HG03469 (cell line): ENCODE results near the gene WDR1.
"Not testable (repeated sequence)": the region's sequence is repeated elsewhere in the genome, so short reads cannot be mapped to it uniquely, and the experiment has no call there.

ENCODE experiments used
- ATAC-seq: cut with Tn5 transposase; IDR thresholded peaks from one replicate; pipeline ENCODE4 v1.9.1; 2021; ENCODE audit warnings: mild to moderate bottlenecking, moderate library complexity, moderate number of reproducible peaks; ENCODE audit not compliant: unreplicated experiment

Gene WDR1

DNA sequence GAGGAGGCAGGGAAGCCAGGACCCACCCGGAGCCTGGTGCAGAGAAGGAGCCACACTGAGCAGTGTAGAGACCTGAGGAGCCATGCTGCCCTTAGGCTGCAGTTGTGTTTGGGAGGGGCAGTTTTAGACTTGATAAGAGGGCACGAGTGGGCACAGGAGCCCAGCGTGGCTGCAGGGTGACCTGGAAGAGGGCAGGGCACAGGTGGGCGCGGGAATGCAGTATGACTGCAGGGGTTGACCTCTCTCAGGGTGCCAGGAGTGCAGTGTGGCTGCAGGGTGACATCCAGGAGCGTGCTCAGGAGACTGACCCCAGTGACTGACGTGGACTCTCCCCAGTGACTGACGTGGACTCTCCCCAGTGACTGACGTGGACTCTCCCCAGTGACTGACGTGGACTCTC, 14.6 kb upstream of the WDR1 start:
- ATAC-seq, result no peak

DNA sequence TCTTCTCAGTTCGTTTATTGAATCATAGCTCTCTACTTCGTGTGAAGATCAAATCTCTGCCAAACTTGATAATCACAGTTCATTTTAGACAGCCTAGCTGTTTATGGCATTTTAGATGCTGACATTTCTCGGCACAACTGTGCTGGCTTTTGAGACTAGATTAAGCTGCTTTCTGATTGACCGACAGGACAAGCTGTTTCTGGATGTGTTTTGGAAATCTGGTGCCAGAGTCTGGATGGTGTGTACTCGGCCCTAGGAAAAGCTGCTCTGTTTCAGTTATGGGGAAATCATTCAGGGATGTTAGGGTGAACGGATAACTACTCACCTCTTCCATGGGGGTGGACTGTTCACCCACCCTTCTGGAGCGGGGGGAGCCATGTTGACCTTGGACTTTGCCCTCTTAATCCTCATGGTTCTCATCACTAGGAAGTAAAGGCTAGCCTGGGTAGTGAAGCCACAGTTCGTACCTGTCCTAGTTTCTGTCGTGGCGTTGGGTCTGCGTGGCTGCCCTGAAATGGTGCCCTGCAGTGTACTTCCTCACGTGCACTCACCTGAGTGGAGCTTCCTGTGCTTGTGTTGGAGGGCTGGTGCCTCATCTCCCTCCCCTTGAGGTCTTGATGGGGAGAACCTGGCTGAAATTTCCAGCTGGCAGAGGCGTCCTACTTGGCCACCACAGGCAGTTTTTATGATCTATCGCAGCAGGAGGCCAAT, 13.7 kb upstream of the WDR1 start:
- ATAC-seq, result no peak

DNA sequence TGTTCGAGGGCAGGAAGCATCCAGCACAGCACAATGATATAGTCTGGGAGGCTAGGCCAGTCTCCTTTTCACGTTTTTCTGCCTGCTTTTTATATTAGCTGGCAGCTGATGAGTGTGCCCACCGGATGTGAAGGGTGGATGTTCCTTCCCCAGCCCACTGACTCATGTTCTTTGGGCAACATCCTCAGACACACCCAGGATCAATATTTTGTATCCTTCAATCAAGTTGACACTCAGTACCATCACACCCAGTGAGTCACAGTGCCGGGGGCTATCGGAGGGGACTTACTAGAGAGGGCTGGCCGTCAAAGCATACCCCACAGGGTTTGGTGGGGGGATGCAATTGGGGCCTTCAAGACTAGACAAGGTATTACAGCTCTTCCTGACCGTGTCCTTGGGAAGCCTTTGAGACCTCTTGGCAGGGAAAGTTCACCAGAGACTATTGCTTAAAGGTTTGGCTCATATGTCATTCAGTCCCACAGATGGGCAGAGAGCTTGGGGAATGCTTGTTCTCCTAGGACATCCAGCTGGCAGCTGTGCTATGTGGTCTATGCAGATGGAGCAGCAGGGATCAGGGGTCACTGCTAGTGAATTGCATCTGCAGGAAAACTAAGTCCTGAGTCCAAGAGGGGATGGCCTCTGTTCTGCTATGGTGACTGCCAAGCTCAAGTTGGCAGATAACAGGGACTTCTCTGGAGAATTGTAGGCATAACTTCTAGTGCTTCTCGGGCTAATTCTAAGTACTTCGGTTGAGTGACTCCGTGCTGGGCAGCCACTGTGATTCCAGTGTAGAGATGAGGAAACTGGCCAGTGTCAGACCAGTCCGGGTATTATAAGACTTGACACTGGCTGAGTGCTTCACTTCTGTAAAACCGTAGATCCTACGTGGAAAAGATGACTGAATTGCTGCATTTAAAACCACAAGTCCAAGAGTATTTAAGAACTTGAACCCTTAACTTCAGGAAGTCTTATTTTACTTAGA, 12.9 kb upstream of the WDR1 start:
- no peak for ATAC-seq

DNA sequence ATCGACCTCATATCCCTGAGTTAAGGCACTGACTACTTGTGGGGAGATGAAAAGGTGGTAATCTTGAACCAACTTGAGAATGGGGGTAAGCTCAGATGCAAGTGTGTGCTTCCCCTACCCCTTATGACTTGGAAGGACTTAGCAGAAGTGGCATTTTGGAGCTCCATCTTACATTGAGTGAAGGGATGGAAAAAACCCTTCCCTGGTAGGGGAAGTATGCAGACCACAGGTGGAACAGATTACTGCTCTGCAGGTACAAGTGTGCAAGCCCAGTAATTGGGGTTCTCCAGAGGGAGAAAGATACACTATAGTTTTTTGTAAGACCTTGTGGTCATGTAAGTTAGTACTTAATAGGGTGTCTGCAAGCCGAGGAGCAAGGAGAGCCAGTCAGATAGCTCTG, 12.2 kb upstream of the WDR1 start:
- ATAC-seq, result no peak

DNA sequence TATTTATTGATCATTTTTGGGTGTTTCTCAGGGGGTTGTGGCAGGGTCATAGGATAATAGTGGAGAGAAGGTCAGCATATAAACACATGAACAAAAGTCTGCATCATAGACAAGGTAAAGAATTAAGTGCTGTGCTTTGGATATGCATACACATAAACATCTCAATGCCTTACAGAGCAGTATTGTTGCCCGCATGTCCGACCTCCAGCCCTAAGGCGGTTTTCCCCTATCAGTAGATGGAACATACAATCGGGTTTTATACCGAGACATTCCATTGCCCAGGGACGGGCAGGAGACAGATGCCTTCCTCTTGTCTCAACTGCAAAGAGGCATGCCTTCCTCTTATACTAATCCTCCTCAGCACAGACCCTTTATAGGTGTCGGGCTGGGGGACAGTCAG, 10.9 kb upstream of the WDR1 start:
- ATAC-seq, result not testable (repeated sequence)

DNA sequence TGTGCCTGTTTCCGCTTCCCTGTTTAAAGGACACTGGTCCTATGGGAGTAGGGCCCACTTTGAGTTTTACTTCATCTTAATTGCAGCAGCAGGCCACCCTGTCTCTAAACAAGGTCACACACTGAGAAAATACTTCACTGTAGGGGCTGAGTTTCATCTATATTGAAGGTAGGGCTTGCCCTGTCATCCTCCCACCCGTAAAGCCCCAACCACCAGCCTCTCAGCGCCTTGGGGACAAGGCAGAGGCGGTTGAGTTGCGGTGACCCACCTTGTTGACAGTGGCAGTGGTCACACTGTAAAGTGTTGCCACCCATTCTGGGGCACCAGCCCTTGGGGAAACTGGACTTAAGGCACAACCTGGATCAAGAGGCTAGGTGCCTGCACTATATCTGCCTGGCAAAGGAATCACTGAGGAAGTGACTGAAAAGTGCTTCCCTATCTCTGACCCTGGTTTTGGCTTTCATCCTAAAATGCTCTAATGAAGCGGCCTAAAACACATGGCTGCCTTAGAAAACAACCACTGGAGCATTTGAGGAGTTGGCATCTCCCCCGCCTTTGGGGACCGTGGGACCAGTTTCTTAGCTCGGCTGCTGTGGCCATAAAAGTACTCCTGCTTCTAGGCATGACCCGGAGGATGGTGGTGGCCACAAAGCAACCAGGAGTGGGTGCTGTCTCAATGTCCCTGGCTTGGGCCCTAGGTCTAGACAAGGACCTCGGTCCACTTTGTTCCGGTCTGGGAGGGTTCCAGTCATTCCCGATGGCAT, 7.8 kb upstream of the WDR1 start:
- no peak for ATAC-seq

DNA sequence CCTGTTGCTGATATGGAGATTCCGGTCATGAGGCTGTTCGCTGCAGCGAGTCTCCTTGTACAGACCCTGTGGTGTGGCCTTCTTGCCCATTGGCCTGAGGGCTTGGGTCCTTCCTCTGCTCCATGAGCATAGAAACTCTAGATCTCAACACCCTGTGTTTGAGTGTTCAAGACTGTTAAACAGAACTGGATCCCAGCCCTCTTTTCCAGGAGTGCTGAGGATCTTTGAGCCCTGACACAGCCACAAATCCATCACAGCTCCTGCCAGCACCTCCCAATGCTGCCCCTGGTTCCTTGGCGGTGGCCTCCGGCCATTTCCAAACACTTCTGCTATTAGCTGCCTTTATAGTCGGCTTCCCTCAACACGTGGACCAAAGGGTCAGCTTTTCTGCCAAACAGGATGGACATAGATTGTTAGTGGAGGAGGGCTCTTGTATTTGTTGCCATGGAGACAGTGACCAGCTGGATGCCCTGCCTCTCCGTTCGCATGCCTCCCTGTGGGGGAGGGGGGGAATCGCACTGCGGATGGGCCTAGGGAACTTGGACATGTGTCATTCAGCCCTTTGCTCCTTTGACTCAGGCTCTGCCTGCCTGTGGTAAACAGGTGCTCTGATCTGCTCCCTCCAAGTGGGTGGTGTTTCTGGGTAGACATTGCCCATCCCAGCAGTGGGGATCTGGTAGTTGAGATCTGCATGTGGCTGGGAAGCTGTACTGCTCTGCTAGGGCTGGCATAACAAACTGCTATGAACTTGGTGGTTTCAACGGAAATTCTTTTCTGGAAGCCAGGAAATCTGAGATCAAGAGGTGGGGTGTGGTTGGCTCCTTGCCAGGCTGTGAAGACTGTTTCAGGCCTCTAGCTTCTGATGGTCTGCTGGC, 6.9 kb upstream of the WDR1 start:
- no peak for ATAC-seq

DNA sequence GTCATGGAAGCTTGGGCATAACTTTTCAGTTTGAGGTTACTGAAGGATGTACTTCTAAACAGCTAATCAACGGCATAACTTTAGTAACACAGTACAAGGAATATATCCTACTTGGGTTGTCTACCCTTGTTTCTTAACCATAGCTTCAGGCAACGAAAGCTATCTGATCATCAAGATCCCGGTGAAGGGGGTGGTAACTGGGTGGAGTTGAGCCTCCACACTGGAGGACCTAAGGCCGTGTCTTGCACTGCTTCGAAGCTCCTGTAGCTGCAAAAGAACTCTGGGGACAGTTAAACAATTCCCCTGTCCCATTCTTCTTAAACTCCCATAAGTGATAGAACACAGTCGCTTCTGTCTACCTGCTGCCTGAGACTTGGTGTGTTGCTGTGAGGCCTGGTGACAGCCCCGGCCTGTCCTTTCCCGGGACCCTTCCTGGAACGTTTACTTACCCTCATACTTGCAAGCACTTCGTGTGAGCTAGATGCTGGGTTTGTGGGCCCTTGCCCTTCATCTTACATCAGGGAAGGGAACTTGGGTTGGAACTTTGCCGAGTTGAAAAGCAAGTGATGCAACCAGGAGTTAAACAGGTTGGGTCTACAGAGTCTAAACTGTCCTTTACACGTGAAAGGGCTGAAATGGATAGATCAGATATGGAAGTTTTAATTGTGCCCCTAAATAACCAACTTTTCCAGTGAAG, 5.8 kb upstream of the WDR1 start:
- ATAC-seq, result no peak

DNA sequence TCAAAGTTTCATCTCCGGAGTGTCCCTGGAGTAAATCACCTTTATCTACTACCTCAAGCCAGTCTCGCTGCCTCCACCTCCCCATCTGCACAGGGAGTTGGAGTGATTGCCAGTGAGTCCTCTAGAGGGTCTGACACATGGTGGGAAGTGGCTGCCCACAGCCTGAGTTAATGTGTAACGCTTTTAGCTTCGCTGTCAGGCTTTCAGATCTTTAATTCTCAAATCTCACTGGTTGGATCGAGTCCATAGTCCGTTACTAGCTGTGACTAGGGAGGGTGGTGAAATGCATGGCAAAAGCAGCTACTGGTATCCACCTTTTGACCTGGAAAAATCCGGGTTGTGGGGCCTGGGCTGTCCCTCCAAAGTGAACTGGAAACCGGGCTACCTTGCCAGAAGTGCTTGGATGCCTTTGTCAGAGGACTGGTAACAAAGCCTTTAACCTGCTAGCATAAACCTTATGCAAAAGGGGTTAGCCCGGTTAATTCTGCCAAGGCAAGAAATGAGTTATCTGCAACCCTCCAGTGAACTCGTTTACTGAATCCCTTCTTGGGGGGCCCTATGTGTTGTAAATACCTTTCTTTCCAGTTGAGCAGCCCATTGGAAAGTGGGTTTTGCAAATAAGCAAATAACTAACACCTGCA, 5.1 kb upstream of the WDR1 start:
- no peak for ATAC-seq

DNA sequence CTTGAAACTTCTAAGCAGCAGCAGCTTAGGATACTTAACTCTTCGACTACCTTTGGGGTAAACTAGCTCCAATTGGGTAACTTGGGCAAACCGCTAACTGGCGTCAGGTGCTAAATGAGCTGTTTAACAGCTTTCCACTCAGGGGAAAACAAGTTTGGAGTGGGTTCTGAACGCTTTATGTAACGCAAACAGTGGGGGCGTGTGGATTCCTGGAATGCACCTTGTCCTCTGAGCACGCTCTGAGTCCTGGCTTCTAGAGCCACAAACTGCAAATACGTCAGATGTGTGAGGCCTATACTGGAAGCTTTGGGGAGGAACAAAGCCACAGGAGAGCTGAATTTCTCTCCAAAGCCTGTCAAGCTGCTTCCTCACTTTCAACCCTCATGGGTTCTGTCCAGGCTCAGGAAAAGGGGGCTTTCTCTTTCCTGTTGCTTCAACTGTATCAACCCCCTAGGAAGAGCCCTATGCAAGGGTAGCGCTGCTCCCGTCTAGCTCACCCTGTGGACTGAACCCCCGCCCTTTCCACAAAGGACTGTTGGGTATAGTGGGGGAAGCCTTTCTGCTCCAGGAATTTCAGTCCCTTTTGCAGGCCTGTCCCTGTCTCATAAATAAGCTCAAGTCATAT, 4.5 kb upstream of the WDR1 start:
- no peak for ATAC-seq

DNA sequence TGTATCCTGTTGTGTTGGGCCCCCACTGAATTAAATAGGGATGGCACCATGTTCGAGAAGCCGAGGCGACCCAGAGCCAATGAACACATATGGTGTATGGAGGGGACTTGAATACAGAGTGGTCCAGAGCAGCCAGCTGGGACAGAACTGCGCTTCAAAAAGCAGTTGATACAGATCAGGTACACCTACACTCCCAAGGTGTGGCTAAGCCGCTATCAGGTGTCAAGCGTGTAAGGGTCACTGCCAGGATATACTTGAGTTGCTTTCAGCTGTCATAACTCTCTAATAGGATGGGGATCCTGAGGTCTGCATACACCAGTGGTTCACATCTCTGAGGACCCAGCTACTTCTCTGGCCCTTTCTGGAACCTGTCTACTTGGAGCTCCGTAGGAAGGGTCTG, 3.2 kb upstream of the WDR1 start:
- no peak for ATAC-seq

DNA sequence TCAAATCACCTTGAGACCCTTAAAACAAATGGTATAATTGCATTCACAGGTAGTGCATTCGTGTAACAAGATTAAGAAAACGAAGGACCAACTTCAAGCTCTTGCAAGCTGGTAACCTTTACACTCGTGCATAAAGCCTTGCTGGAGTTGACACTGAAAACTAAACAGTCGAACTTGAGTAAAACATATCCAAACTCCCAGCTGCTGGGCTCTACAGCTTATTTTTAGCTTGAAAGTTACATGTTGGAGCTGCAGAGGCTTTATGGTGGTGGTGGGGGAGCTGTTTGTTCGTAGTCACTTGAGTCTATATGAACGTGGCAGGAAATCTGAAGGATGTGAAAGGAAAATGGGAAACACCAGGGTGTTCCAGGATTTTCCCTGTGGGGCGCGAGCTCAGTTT, 2.7 kb upstream of the WDR1 start:
- ATAC-seq, result no peak

DNA sequence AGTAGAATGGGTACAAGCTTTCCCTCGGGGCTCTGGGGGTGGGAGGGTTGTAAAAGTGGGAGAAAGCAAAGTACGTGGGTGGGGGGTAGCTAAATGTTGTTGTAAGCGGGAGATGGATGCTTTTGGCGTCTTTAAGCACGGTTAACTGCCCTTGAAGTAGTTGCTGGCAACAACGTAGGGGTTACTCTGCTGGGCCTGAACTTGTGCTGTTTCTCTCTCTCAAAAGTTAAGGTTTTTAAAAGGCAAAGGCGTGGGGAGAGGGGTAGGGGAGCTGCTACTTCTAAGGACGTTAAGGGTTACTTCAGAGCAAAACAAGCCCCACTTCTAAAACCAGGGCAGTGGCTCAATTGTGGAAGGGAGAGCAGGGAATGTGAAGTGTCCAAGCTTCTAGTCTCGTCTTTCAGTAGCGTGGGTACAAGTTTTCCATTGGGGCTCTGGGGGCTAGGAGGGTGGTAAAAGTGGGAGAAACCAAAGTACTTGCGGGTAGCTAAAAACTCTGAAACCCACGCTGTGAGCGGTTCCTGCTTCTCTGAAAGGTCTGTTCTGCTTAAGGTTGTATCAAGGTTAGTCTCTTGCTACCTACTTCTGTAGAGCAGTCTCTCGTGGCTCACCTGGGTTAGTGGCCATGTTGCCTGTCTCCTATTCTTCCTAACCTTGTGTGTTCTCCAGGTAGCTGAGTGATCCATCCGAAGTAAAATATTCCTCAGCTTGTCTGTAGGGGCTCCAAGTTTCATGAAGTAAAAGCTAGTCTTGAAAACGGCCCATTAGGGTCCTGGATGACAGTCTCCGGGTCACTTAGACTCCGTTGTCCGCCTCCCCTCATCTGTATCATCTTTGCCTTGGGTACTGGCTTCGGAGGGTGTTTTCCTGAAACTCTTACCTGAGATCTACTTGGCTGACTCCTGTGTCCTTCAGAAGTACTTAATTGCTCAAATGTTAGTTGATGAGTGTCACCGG, 1.7 kb upstream of the WDR1 start:
- ATAC-seq, result no peak

DNA sequence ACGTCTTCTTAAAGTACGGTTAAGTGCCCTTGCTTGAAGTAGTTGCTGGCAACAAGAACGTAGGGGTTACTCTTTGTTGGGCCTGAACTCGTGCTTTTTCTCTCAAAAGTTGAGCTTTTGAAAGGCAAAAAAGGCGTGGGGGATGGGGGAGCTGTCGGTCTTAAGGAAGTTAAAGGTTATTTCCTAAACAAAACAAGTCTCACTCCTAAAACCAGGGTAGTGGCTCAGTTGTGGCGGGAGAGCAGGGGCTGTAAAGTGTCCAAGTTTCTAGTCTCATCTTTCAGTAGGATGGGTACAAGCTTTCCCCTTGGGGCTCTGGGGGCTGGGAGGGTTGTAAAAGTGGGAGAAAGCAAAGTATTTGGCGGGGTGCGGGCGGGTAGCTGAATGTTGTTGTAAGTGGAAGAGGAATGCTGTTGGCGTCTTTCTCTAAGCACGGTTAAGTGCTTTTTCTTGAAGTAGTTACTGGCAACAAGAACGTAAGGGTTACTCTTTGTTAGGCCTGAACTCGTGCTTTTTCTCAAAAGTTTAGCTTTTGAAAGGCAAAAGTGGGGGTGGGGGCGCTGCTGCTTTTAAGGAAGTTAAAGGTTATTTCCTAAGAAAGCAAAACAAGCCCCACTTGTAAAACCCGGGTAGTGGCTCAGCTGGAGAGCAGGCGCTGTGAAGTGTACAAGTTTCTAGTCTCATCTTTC, 904 bp upstream of the WDR1 start:
- ATAC-seq, result no peak

DNA sequence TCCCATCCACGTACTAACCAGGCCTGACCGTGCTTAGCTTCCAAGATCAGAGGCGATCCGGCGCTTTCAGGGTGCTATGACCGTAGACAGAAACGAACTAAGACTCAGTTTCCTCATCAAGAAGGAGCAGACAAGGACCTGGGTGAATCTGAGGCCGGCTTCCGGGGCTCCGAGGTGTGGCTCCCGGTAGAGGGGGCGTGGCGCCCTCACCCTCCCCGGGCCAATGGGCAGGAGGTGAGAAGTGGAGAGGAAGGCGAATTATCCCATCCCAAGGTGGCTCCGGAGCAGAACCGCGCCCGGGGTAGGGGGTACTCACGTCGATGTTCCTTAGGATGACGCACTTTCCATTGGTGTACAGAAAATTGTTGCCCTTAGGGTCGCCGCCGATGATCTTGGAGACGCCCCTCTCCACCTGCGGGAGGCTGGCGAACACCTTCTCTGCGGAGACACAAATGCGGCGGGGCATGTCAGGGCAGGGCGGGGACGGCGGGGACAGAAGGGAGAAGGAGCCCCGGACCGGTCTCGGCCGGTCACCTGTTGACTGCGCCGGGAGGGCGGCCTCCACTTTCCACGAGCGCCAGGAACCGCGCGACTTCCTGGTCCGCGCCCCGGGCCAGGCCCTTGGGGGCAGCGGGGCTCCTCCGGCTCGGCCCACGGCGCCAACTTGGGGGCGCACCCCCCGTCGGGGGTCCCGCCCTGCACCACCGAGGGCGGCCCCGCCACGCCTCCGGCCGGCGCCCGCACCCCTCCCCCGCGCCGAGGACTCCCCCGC, 616 bp downstream of the WDR1 start:
- peak; percentile 28 for ATAC-seq

DNA sequence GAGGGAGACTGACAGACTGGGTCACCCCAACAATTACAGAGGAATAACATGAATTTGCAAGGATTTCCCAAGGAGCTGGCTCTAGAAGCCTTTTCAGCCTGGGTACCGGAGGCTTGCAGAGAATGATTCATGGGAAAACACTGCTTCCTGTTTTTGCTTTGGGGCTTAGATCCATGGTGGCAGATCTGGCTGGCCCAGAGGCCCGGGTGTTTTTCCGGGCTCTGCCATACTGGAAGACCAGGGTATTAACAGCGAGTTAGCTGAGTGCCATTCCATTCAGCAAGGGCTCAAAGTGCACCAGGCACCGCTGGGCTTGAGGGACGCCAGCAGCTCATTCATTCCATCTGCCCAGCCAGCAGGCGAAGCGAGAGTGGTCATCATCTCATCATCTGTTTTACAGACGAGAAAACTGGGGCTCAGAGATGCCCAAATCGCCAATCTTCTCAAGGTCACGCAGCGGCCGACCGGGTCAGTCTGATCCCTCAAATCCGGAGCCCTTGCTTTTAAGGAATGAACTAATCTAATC, 1.3 kb downstream of the WDR1 start:
- no peak for ATAC-seq
